LoVo (cell line): ENCODE measurements around the gene ALS2CL.

Experiments
- DNase-seq: peaks from one replicate; pipeline ENCODE4 v3.0.0-alpha.2; 2016; ENCODE audit warnings: low spot score

ALS2CL gene

DNA sequence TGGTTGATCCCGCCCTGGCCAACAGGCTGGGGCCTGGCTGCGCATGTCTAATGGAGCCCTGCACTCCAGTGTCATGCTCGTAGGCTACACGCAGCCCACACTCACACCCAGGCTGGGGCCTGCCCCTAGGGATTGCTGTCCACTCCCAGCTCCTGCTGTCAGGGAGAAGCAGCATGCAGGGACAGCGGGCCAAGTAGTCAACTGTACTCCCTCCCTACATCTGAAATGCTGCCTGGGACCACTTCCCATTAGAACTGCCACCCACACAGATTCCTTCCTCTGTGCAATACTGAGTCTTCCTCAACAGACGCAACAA lies 16.1 kb downstream of the ALS2CL start:
- no peak for DNase-seq

DNA sequence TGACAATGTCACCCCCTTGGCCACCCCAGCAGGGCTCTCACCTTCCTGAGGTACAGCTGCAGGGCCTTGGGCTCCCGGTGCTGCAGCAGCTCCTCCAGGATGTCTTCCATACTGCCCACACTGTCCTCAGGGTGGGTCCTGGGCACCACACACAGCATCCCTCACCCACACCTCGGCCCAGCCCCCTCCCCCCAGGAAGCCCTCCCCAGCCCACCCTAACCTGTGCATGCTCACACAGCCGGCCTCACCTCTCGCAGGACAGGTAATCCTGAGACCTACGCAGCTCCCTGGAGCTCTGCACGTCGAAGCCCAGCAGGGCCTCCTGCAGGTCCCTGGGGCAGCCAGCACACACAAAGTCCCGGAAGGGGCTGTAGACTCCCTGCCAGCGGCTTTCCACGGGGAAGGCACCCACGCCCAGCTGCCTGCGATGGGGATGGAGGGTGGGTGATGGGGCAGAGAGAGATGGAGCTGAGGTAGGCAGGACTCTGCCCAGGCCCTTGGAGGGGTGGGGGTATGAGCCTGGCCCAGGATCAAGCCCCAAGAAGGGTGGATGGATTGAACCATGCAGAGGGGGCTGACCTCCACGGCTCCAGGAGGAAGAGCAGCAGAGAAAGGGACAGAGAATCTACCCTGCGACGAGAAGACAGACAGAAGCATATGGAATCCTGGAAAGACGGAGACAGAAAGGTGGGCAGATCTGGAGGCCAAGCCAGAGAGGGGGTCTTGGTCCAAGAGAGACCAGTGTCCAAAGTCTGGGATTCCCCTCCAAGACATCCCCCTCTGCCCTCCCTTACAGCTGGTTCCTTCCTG lies 16.7 kb downstream of the ALS2CL start:
- DNase-seq = no peak

DNA sequence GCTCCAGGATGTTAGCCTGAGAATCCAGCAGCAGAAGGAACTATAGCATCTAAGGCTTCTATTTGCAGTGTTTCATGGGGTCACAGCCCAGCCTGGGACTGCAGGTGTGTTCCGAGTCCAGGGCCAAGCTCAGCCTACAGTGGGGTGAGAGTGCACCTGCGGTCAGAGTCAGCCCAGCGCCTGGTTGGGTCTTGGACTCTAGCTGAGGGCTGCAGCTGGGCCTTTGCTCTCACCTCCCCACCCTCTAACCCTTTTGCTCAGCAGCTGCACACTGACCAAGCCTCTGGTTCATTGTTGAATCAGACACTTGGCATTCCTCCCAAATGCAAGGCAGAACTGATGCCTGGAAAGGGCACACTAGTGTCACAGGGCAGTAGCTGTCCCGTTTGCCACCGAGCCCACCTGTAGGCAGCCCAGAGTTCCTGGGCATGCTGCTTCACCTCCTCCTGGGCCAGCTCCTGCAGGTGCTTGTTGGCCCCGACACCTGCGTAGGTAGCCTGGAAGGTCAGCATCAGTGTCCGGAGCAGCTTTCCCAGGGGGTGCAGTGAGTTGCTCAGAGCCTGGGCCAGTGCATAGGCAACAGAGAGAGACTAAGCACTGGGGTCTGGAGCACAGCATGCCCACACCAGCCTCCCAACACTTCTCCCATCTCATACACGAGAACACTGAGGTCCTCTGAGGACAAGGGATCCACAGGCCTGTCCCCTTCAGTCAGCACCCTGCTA lies 17.5 kb downstream of the ALS2CL start:
- no peak for DNase-seq

DNA sequence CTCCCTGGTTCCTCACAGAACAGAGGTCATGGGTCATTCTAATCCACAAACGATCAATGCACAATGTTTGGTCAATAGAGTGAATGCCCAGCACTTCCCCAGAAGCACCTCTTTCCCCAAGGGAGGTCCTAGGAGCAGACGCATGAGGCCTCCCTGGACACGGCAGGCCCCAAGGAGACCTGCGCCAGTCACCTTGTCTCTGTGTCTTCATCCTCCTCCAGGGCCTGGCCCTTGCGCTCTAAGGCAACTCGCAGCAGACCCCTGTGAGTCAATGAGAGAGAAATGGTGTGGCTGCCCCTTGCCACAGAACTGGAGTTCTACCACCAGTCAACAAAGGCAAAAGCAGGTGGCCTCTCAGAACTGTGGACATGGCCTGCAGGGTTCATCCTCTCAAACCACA lies 18.1 kb downstream of the ALS2CL start:
- no peak for DNase-seq

DNA sequence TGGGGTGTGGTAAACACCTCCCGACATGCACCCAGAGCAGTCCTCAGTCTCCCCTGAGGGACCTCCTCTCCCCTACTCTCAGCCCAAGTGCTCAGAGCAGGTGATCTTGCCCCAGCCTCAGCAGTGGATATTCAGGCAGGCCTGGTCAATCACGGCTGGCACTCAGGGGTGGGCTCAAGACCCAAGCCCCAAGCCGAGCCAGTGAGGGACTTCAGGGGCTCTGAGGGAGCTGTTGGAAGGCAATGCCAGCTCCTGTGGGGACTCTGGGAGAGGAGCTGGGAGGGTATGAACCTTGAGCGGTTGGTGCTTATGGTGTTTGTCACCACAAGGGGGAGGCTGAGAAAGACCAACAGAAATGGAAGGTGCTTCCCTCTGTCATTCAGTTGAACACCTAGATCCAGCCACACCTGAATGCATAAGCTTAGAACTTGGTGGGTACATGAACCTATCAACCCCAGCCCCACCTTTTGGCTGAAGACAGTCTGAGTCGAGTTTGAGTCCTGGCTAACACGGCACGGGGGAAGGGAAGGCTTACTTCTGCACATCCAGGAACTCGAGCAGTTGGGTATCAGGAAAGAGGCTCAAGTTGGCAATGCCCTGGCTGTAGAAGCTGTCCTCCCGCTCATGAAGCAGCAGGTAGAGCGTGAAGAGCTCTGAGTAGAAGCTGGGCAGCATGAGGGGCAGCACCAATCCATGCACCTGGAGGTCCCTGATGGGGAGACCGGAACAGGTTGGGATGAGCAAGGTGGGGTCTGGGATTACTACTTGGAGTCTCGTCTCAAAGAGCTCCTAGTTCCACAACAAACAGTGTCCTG lies 19.2 kb downstream of the ALS2CL start:
- DNase-seq = no peak

DNA sequence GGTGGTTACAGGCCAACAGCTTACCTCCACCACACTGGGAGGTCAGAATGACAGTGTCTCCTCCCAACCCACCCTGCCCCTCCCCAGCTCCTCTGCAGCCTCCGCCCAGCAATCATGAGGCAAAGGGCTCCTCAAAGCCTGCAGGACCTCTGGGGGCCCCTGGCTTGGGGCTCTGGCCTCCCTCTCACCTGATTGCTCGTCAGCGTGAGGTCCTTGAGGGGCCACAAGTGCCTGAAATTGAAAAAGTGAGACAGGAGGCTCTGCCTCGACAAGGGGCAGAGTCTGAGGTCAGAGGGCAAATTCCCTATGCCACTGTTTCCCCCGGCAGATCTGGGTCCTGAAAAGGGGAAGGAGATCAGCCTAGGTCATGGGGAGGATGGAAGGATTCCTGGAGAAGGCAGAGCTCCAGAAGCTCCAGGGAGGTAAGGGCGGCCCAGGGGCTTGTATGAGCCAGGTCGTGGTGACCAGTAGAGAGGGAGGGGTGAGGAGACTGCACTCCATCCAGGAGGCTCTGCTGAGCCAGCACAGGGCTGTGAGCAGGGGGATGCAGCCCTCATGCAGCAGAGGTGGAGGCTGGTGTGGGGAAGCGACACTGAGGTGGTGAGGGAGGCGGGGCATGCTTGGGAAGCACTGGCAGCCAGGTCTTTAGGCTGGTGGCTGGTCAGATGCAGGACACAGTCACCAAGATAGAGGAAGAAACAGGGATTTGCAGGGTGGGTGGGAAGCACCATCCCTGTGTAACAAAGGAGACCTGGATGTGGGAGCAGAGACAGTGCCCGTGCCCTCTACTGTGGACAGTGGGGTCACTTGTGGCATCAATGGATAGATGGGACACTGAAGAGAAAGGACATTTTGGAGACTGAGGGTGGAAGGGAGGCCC lies 20.1 kb downstream of the ALS2CL start:
- DNase-seq = no peak

DNA sequence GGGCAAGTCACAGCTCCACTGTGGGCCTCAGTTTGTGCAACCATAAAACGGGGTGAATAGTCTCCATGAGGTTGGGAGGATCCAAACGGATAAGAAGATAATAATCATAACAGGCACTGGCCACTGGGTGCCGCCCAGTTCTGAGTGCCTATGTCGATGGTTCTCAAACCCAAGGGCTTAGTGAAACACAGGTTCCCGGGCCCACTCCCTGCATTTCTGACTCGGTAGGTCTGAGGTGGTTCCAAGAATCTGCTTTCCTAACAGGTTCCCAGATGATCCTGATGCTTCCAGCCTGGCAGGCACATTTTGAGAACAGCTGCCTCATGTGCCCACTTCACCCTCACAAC lies 21.2 kb downstream of the ALS2CL start:
- DNase-seq = no peak

DNA sequence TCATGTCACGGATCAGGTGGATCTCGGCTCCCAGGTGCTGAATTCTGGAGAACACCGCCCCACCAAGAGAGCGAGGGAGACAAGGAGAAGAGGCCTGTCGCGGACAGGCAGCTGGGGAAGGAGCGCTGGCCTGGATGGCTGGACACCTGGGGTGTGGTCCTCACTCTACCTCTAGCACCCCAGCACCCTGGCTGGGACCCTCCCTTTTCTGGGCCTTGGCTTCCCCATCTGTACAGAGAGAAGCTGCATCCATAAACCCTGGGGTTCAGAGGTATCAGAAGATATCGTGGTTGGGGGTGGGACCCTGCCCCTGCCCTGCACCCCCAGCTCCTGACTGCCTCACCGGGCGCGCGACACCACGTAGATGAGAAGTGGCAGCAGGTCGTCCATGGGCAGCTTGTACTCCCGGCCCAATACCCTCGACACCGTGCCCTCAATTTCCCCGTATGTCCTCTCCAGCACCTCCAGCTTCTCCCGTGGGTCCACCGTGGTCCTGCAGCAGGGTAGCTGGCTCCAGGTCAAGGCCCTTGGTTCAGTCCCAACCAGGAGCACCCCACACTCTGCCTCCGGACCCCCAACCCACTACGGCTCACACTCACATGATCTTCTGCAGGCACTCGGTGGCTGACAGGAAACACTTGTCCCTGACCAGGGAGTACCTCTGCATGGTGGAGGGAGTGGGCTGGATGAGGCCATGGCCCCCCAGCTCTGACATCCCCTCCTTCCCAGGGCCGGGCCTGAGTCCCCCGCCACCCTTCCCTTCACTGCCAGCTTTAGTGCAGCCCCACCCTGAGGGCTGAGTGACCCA lies 21.7 kb downstream of the ALS2CL start:
- DNase-seq = no peak

DNA sequence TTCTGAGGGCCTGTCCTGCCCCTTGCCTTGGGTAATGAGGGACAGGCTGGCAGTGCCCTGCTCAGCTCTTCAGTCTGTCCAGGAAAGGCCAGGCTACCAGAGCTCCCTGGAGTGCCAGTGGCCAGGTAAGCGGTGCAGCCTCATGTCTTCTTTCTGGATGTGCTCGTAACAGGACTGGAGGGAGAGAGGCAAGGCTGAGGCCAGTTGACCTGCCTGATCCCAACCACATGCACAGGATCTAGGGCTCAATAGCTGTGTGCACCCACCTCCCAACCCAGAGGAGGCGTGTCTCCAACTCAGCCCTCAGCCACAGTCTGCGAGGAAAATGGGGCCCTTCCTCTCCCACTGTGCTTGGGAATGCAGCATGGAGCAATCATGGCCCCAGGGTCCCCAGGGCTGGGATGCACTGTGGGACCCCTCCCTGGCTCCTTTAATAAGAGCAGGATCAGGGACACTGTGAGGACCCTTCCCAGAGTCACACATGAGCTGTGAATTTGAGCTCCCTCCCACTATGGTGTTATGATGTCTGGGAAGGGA lies 22.5 kb downstream of the ALS2CL start:
- no peak for DNase-seq

DNA sequence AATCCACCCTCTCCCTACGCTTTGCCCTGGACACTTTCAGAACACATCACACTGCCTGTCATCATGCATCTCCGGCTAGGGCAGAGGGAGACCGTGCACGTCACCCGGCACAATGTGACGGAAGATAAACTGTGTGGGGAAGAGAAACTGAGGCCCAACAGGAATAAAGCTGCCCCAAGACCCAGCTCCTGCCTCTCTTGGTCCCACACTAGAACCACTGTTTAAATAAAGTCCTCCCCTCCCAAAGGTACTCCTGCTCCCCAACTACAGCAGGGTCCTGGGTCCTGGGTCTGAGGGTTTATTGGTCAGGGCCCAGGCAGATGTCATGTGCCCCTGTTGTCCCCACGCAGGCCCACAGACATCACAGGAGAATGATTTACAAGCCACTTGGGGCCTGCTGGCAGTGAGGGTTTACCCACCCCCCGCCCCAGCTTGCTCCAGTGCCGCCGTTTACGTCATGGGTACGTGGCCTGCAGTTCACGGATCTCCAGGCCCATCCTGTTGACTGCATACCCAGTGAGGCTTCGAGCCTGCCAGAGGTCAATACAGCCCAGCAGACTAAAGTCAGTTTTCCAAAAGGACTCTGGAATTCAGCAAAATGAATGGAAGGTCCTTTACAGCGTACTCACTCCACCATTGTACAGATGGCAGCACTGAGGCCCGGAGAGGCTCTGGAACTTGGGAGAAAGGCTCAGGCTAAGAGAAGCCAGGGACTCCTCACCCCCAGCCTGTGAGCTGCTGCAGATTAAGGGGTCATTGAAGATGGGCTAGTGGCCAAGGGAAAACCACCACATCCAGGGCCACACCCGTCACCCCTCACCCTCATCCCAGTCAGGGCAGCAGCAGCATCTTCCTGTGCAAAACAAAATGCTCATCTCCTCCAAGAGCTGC lies 23.2 kb downstream of the ALS2CL start:
- no peak for DNase-seq

DNA sequence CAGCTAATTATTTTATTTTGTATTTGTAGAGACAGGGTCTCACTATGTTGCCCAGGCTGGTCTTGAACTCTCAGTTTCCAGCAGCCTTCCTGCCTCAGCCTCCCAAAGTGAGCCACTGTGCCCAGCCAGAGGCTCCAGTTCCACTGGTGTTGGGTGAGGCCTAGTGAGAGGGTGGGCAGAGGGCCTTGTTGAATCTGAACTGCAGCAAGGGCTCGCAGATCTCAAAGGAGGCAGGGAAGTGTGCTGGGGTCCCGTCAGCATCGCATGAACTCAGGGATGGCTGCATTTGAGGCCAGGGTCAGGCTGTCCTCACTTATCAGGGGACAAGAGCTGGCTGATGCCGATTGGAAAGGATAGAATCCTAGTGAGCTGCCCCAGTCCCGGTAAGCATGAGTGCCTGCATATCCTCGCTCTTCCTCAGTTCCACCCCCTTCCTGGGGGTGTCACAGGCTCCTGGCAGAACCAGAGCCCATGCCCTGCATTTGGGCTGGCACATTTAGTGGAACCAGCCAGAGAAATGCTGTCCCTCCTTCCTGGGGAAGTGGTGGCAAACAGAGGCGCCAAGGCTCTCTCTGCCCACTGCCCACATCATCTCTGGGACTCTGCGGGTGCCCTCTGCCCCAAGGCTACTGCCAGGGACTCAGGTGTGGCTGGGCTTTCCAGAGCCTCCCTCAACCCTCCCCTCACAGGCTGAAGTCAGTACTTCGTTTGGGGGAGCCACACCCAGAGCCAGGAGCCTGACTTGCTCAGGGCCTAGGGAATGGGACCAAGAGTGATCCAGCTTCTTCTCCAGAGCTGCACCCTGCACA lies 24.1 kb downstream of the ALS2CL start:
- no peak for DNase-seq

DNA sequence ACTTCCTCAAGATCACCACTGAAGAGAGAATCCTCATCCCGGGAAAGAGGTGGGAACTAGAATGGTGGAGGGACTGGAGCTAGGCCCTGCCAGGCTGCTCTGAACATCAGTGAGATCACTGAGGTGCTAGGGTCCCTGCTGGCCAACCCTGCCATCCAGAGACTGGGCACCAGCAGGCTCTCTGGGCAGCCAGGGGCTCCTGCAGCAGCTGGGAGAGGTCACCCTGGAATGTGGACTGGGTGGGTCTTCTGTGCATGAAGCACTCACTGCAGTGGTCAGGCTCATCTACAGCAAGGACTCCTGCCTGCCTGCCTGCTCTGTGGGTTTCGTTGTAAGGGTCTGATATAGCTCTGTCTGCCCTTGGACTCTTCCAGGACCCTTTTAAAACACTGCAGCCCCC lies 24.9 kb downstream of the ALS2CL start:
- no peak for DNase-seq

DNA sequence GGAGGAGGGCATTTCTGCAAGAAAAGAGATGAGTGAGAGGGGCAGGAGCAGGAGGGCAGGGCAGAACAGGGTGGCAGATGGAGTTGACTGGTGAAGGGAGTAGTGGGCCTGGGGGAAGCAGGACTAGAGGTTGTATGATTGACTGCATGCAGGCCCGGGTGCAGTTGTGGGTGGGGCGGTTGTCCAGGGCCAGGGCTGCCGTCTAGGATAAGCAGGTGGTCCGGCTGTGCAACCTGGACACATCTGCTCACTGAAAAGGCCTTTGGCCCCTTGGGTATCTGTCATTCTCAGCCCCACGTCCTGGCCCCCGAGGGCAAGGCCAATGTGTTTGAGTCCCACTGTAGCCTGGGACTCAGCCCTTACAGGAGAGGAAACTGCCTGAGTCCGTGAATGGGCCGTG lies 25.4 kb downstream of the ALS2CL start:
- DNase-seq = no peak

DNA sequence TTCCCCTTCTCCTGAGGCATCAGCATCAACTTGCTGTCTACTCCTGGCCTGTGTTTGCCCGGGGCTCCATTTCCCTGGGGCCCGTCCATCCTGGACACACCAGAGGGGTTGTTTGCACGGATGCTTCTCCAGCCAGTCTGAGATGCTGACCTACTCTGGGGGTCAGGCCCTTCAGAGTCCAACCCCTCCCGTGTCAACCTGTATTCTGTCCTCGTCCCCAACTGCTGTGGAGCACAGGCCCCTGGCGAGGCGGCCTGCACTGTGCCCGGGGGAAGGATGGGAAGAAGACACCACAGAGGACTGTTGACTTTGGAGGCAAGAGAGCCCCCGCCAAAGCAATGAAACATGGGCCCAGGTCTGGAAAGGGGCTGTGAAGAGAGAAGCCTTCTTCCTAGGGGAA lies 25.8 kb downstream of the ALS2CL start:
- DNase-seq = no peak

DNA sequence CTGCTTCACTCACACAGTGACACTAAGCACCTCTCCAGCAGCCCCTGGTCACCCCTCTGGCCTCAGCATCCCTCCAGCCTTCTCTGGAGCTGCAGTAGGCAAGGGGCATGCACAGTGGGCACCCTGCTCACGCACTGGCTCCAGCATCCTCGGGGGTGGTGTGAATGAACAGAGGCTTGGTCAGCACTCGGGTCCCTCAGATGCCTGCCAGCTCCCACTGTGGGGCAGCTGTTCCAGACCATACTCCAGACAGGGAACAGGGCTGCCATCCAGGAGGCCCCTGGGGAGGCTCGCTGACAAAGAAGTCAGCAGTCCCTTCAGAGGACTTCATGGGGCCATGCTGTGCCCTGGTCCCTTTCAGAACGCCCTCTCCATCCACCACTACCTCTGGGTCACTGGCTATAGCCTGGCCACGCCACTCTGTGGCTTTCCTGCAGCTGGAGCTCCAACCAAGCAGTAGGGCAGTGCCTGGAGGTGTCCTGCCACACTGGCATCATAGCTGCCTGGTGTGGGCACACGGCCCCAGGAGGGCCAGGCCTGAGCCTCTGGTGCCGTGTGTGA lies 26.3 kb downstream of the ALS2CL start:
- DNase-seq = no peak

DNA sequence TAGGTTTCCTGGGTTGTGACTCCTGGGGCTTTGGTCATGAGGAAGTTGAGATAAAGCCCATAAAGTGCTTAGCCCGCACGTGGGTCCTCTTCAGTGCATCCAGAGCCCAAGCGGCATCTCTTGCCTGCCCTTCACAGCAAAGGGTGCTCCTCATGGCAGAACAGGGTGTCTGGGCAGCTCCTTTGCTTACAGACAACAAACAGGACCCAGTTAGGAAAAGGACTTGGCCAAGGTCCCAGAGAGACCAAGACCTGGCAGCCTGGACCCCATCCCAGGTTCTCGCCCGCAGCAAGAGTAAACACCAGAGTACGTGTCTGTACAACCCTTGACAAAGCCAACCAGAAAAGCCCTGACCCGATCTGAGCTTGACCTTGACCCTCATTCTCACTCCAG lies 27.0 kb downstream of the ALS2CL start:
- DNase-seq = no peak

DNA sequence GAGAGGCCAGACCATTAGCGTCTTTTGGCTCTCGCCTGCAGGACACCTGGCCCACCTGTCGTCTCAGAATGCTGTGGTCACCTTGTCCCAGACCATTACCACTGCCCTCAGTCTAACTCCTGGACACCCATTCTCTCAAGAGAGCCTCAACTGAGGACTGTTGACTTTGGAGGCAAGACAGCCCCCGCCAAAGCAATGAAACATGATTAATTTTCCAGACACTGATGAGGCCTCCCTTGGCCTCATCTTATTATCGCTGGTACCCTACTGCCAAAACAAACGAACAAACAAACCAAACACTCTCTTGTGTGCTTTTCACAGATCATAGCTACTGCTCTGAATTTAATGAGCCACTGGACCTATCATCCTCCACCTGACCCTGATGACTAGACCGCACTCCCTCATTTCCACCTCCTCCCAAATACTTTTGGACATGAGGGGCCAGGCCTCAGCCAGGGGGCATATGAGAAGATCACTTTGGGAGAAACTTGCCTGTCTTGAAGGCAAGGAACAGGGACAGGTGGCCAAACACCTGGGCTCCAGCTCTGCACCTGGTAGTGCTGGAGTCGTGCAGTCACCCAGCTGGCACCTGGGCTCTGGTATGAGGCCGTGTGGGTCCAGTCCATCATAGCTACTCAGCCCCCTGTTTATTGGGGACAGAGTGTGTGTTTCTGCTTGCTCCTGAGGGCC lies 27.6 kb downstream of the ALS2CL start:
- DNase-seq = no peak
